ENCODE results near the gene RUNX2. TPM values are rescaled to one million over a fixed set of nuclear protein-coding genes. Genes with fewer than 3 reads are reported as not detected.
A peak's percentile ranks its signal among the peaks of the same experiment; 100 is the strongest.

Gene RUNX2
- total RNA-seq, 1 donor from 2014 or later = 26.1 TPM

GRCh38 chr6:45369870-45370269, 41.7 kb downstream of the RUNX2 start:
- H3K27ac ChIP-seq (ENCODE audit: low read depth, low read length) = no peak overlapping the region
- no peak overlapping the region for H3K4me2 ChIP-seq (ENCODE audit: low read length)
- FAIRE-seq = no peak

GRCh38 chr6:45371924-45372573, 43.9 kb downstream of the RUNX2 start:
- Histone ChIP-seq H3K79me2 (ENCODE audit: insufficient read depth, low read length) (peaks cover 38% of the 10 kb centered on the region), H3K4me3 (ENCODE audit: insufficient read depth, low read depth, low read length) (no peak overlapping the region), H3K36me3 (ENCODE audit: insufficient read depth, low read length) (no peaks in the 10 kb centered on the region), H3K27me3 (ENCODE audit: insufficient read depth, low read length) (no peaks in the 10 kb centered on the region), H2AFZ (ENCODE audit: low read depth, low read length) (no peak overlapping the region), H3K9ac (ENCODE audit: low read length) (no peak overlapping the region), H3K4me1 (ENCODE audit: insufficient read depth, low read length) (peaks cover 8% of the 10 kb centered on the region), H3K27ac (ENCODE audit: low read depth, low read length) (no peak overlapping the region), H4K20me1 (ENCODE audit: insufficient read depth, low read length) (no peaks in the 10 kb centered on the region), H3K4me2 (ENCODE audit: low read length) (no peak overlapping the region), H3K9me3 (ENCODE audit: insufficient read depth, low read depth, low read length) (no peaks in the 10 kb centered on the region)
- Mint-ChIP-seq H3K9me3 (ENCODE audit: unreplicated experiment) (no peaks in the 10 kb centered on the region), H3K4me3 (ENCODE audit: unreplicated experiment) (no peak overlapping the region), H3K27ac (ENCODE audit: unreplicated experiment) (no peak overlapping the region), H3K27me3 (ENCODE audit: low read depth, unreplicated experiment) (no peaks in the 10 kb centered on the region), H3K4me1 (ENCODE audit: low read depth, unreplicated experiment) (peaks cover 10% of the 10 kb centered on the region), H3K36me3 (ENCODE audit: low read depth, unreplicated experiment) (no peaks in the 10 kb centered on the region)
- TF ChIP-seq CTCF (IDR thresholded peaks at IDR 0.05; ENCODE audit: insufficient read depth, low read depth, low read length) = no peak
- TF ChIP-seq EZH2 (IDR thresholded peaks at IDR 0.05; ENCODE audit: insufficient read depth, low read length) = no peak
- FAIRE-seq (no peak), DNase-seq (ENCODE audit: low read depth) (no peak)

More at GRCh38 chr6:45369870-45370269, 41.7 kb downstream of the RUNX2 start:
- Histone ChIP-seq H3K36me3 (ENCODE audit: insufficient read depth, low read length) (no peaks in the 10 kb centered on the region), H3K27me3 (ENCODE audit: insufficient read depth, low read length) (no peaks in the 10 kb centered on the region), H3K4me1 (ENCODE audit: insufficient read depth, low read length) (no peaks in the 10 kb centered on the region), H3K9me3 (ENCODE audit: insufficient read depth, low read depth, low read length) (no peaks in the 10 kb centered on the region), H2AFZ (ENCODE audit: low read depth, low read length) (no peak overlapping the region), H3K4me3 (ENCODE audit: insufficient read depth, low read depth, low read length) (no peak overlapping the region), H3K9ac (ENCODE audit: low read length) (no peak overlapping the region), H4K20me1 (ENCODE audit: insufficient read depth, low read length) (no peaks in the 10 kb centered on the region), H3K79me2 (ENCODE audit: insufficient read depth, low read length) (peaks cover 18% of the 10 kb centered on the region)
- TF ChIP-seq EZH2 (IDR thresholded peaks at IDR 0.05; ENCODE audit: insufficient read depth, low read length) (no peak), CTCF (IDR thresholded peaks at IDR 0.05; ENCODE audit: insufficient read depth, low read depth, low read length) (no peak)
- Mint-ChIP-seq H3K27ac (ENCODE audit: unreplicated experiment) (no peak overlapping the region), H3K36me3 (ENCODE audit: low read depth, unreplicated experiment) (no peaks in the 10 kb centered on the region), H3K4me3 (ENCODE audit: unreplicated experiment) (no peak overlapping the region), H3K4me1 (ENCODE audit: low read depth, unreplicated experiment) (peaks cover 3% of the 10 kb centered on the region), H3K9me3 (ENCODE audit: unreplicated experiment) (no peaks in the 10 kb centered on the region), H3K27me3 (ENCODE audit: low read depth, unreplicated experiment) (no peaks in the 10 kb centered on the region)
- peak; percentile 22 for DNase-seq (ENCODE audit: low read depth)

- FAIRE-seq (no peak), DNase-seq (ENCODE audit: low read depth) (no peak)
- Mint-ChIP-seq H3K9me3 (ENCODE audit: unreplicated experiment) (no peaks in the 10 kb centered on the region), H3K4me3 (ENCODE audit: unreplicated experiment) (no peak overlapping the region), H3K36me3 (ENCODE audit: low read depth, unreplicated experiment) (no peaks in the 10 kb centered on the region), H3K27me3 (ENCODE audit: low read depth, unreplicated experiment) (no peaks in the 10 kb centered on the region), H3K4me1 (ENCODE audit: low read depth, unreplicated experiment) (peaks cover 13% of the 10 kb centered on the region), H3K27ac (ENCODE audit: unreplicated experiment) (no peak overlapping the region)
- peaks cover 11% of the 10 kb centered on the region for H3K4me1 ChIP-seq (ENCODE audit: insufficient read depth, low read length)
- no peaks in the 10 kb centered on the region for H3K27me3 ChIP-seq (ENCODE audit: insufficient read depth, low read length)
- H3K4me2 ChIP-seq (ENCODE audit: low read length) = no peak overlapping the region
- no peak overlapping the region for H3K27ac ChIP-seq (ENCODE audit: low read depth, low read length)
- no peaks in the 10 kb centered on the region for H4K20me1 ChIP-seq (ENCODE audit: insufficient read depth, low read length)
- peaks cover 39% of the 10 kb centered on the region for H3K79me2 ChIP-seq (ENCODE audit: insufficient read depth, low read length)
- H3K9me3 ChIP-seq (ENCODE audit: insufficient read depth, low read depth, low read length) = no peaks in the 10 kb centered on the region
- no peaks in the 10 kb centered on the region for H3K36me3 ChIP-seq (ENCODE audit: insufficient read depth, low read length)
- no peak overlapping the region for H3K4me3 ChIP-seq (ENCODE audit: insufficient read depth, low read depth, low read length)
- TF ChIP-seq CTCF (IDR thresholded peaks at IDR 0.05; ENCODE audit: insufficient read depth, low read depth, low read length) (no peak), EZH2 (IDR thresholded peaks at IDR 0.05; ENCODE audit: insufficient read depth, low read length) (no peak)
- no peak overlapping the region for H3K9ac ChIP-seq (ENCODE audit: low read length)
- no peak overlapping the region for H2AFZ ChIP-seq (ENCODE audit: low read depth, low read length)
Measured at GRCh38 chr6:45375449-45375848, 47.3 kb downstream of the RUNX2 start.
